ENCODE data around the gene SMAD4.

SMAD4 gene

GRCh38 chr18:51044928-51045585, 15.0 kb downstream of the SMAD4 start:
- H3K27ac ChIP-seq (ENCODE audit: low read length) = no peak overlapping the region
- no peaks in the 10 kb centered on the region; the same call in 1 of the 2 replicates for H3K4me1 ChIP-seq (ENCODE audit: insufficient read depth, low read length)
- no peaks in the 10 kb centered on the region for H3K9me3 ChIP-seq (ENCODE audit: insufficient read depth, low read length, severe bottlenecking)
- no peak overlapping the region for H2AFZ ChIP-seq (ENCODE audit: low read depth, low read length)
- H3K9ac ChIP-seq (ENCODE audit: low read depth, low read length) = no peak overlapping the region
- H3K79me2 ChIP-seq (ENCODE audit: insufficient read depth, low read length) = peaks cover 94% of the 10 kb centered on the region
- H4K20me1 ChIP-seq (ENCODE audit: insufficient read depth, low read length) = peaks cover 73% of the 10 kb centered on the region
- H3K36me3 ChIP-seq (ENCODE audit: insufficient read depth, low read length) = peaks cover 32% of the 10 kb centered on the region
- no peak for DNase-seq
- H3K4me3 ChIP-seq (ENCODE audit: low read depth in 1 of 2, low read length in 2 of 2) = no peak overlapping the region
- no peak for ATAC-seq (ENCODE audit: insufficient read depth, low read depth)
- no peak overlapping the region for H3K4me2 ChIP-seq (ENCODE audit: insufficient read depth, low read length)
- no peak for TF ChIP-seq EZH2 (IDR thresholded peaks at IDR 0.05; ENCODE audit: borderline replicate concordance, low read depth, low read length, severe bottlenecking)
- no peak for TF ChIP-seq CTCF (IDR thresholded peaks at IDR 0.05; ENCODE audit: borderline replicate concordance, extremely low read depth, low read length, poor library complexity, severe bottlenecking)
- H3K27me3 ChIP-seq (ENCODE audit: insufficient read depth, low read length, poor library complexity) = no peaks in the 10 kb centered on the region

GRCh38 chr18:51048190-51048589, 18.2 kb downstream of the SMAD4 start:
- H3K4me3 ChIP-seq (ENCODE audit: low read depth in 1 of 2, low read length in 2 of 2) = no peak overlapping the region
- peaks cover 86% of the 10 kb centered on the region for H3K79me2 ChIP-seq (ENCODE audit: insufficient read depth, low read length)
- H4K20me1 ChIP-seq (ENCODE audit: insufficient read depth, low read length) = peaks cover 51% of the 10 kb centered on the region
- no peak overlapping the region for H2AFZ ChIP-seq (ENCODE audit: low read depth, low read length)
- H3K27me3 ChIP-seq (ENCODE audit: insufficient read depth, low read length, poor library complexity) = no peaks in the 10 kb centered on the region
- TF ChIP-seq CTCF (IDR thresholded peaks at IDR 0.05; ENCODE audit: borderline replicate concordance, extremely low read depth, low read length, poor library complexity, severe bottlenecking) (no peak), EZH2 (IDR thresholded peaks at IDR 0.05; ENCODE audit: borderline replicate concordance, low read depth, low read length, severe bottlenecking) (no peak)
- DNase-seq (no peak), ATAC-seq (ENCODE audit: insufficient read depth, low read depth) (no peak)
- no peak overlapping the region for H3K9ac ChIP-seq (ENCODE audit: low read depth, low read length)
- no peak overlapping the region for H3K4me2 ChIP-seq (ENCODE audit: insufficient read depth, low read length)
- H3K4me1 ChIP-seq (ENCODE audit: insufficient read depth, low read length) = no peaks in the 10 kb centered on the region
- H3K36me3 ChIP-seq (ENCODE audit: insufficient read depth, low read length) = peaks cover 55% of the 10 kb centered on the region
- H3K27ac ChIP-seq (ENCODE audit: low read length) = no peak overlapping the region
- no peaks in the 10 kb centered on the region for H3K9me3 ChIP-seq (ENCODE audit: insufficient read depth, low read length, severe bottlenecking)

GRCh38 chr18:51049137-51049536, 19.1 kb downstream of the SMAD4 start:
- DNase-seq = no peak
- no peaks in the 10 kb centered on the region for H3K27me3 ChIP-seq (ENCODE audit: insufficient read depth, low read length, poor library complexity)
- H3K27ac ChIP-seq (ENCODE audit: low read length) = no peak overlapping the region
- no peaks in the 10 kb centered on the region for H3K9me3 ChIP-seq (ENCODE audit: insufficient read depth, low read length, severe bottlenecking)
- peaks cover 41% of the 10 kb centered on the region for H4K20me1 ChIP-seq (ENCODE audit: insufficient read depth, low read length)
- no peak overlapping the region for H3K4me2 ChIP-seq (ENCODE audit: insufficient read depth, low read length)
- TF ChIP-seq EZH2 (IDR thresholded peaks at IDR 0.05; ENCODE audit: borderline replicate concordance, low read depth, low read length, severe bottlenecking) (no peak), CTCF (IDR thresholded peaks at IDR 0.05; ENCODE audit: borderline replicate concordance, extremely low read depth, low read length, poor library complexity, severe bottlenecking) (no peak)
- ATAC-seq (ENCODE audit: insufficient read depth, low read depth) = no peak
- H3K4me1 ChIP-seq (ENCODE audit: insufficient read depth, low read length) = no peaks in the 10 kb centered on the region
- H3K79me2 ChIP-seq (ENCODE audit: insufficient read depth, low read length) = peaks cover 85% of the 10 kb centered on the region
- no peak overlapping the region for H3K9ac ChIP-seq (ENCODE audit: low read depth, low read length)
- peaks cover 63% of the 10 kb centered on the region for H3K36me3 ChIP-seq (ENCODE audit: insufficient read depth, low read length)
- H2AFZ ChIP-seq (ENCODE audit: low read depth, low read length) = no peak overlapping the region
- H3K4me3 ChIP-seq (ENCODE audit: low read depth in 1 of 2, low read length in 2 of 2) = no peak overlapping the region
